ENCODE measurements around the gene MYOM1.

MYOM1 gene

GRCh38 chr18:3164381-3164780 lies 55.4 kb downstream of the MYOM1 start:
- no peak overlapping the region for H3K4me3 ChIP-seq (ENCODE audit: low read depth, low read length)
- TF ChIP-seq, protein P1, sequence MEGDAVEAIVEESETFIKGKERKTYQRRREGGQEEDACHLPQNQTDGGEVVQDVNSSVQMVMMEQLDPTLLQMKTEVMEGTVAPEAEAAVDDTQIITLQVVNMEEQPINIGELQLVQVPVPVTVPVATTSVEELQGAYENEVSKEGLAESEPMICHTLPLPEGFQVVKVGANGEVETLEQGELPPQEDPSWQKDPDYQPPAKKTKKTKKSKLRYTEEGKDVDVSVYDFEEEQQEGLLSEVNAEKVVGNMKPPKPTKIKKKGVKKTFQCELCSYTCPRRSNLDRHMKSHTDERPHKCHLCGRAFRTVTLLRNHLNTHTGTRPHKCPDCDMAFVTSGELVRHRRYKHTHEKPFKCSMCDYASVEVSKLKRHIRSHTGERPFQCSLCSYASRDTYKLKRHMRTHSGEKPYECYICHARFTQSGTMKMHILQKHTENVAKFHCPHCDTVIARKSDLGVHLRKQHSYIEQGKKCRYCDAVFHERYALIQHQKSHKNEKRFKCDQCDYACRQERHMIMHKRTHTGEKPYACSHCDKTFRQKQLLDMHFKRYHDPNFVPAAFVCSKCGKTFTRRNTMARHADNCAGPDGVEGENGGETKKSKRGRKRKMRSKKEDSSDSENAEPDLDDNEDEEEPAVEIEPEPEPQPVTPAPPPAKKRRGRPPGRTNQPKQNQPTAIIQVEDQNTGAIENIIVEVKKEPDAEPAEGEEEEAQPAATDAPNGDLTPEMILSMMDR (IDR thresholded peaks at IDR 0.05; ENCODE audit: control insufficient read depth, extremely low read depth, insufficient read depth): no peak
- DNase-seq (ENCODE audit: low read depth): no peak

DNA sequence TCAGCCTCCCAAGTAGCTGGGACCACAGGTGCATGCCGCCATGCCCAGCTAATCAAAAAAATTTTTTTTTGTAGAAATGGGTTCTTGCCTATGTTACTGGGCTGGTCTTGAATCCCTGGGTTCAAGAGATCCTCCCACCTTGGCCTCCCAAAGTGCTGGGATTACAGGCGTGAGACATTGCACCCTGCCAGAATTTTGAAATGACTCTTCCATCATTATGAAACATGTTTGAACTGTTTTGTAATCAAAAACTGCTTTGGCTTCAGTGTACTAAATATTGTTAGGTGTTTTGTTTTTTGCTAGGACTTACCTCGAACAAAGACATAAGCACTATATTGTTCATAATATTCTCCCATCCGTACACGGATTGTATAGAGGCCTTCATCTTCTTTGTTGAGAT lies 55.8 kb downstream of the MYOM1 start:
- no peak overlapping the region for H3K4me3 ChIP-seq (ENCODE audit: low read depth, low read length)
- DNase-seq (ENCODE audit: low read depth): no peak
- TF ChIP-seq, protein P1 (IDR thresholded peaks at IDR 0.05; ENCODE audit: control insufficient read depth, extremely low read depth, insufficient read depth): no peak

- no peak for DNase-seq (ENCODE audit: low read depth)
- no peak overlapping the region for H3K4me3 ChIP-seq (ENCODE audit: low read depth, low read length)
- TF ChIP-seq, protein P1 (IDR thresholded peaks at IDR 0.05; ENCODE audit: control insufficient read depth, extremely low read depth, insufficient read depth): no peak
Observed at GRCh38 chr18:3162181-3162580, 57.6 kb downstream of the MYOM1 start.

DNA sequence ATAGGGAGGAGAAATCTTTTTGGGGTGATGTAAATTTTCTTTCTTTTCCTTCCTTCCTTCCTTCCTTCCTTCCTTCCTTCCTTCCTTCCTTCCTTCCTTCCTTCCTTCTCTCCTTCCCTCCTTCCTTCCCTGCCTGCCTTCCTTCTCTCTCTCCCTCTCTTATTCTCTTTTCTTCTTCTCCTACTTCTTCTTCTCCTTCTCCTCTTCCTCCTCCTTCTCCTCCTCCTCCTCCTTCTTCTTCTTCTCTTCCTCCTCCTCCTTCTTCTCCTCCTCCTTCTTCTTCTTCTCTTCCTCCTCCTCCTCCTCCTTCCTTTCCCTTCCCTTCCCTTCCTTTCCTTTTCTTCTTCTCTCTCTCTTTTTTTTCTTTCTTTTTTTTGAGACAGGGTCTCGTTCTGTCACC lies 59.9 kb downstream of the MYOM1 start:
- H3K4me3 ChIP-seq (ENCODE audit: low read depth, low read length): no peak overlapping the region
- no peak for DNase-seq (ENCODE audit: low read depth)
- TF ChIP-seq, protein P1 (IDR thresholded peaks at IDR 0.05; ENCODE audit: control insufficient read depth, extremely low read depth, insufficient read depth): no peak

- no peak overlapping the region for H3K4me3 ChIP-seq (ENCODE audit: low read depth, low read length)
- TF ChIP-seq, protein P1 (IDR thresholded peaks at IDR 0.05; ENCODE audit: control insufficient read depth, extremely low read depth, insufficient read depth): no peak
- no peak for DNase-seq (ENCODE audit: low read depth)
Observed at GRCh38 chr18:3157606-3158005, 62.2 kb downstream of the MYOM1 start.

DNA sequence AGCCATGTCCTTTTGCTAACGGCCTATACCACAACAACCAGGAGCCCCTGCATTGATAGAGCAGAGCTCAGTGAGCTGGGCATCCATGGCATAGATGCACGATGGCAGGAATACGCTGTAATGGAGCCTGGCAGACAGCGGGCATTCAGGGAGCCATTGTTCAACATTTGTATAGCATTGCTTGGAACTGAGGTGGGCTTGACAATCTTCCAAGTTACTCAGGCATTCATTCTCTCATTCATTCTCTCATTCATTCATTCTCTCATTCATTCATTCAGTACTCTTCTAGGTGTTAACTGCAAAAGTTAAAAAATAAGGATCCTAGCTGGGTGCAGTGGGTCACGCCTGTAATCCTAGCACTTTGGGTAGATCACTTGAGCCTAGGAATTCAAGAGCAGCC lies 62.7 kb downstream of the MYOM1 start:
- TF ChIP-seq, protein P1 (IDR thresholded peaks at IDR 0.05; ENCODE audit: control insufficient read depth, extremely low read depth, insufficient read depth): no peak
- no peak overlapping the region for H3K4me3 ChIP-seq (ENCODE audit: low read depth, low read length)
- no peak for DNase-seq (ENCODE audit: low read depth)

DNA sequence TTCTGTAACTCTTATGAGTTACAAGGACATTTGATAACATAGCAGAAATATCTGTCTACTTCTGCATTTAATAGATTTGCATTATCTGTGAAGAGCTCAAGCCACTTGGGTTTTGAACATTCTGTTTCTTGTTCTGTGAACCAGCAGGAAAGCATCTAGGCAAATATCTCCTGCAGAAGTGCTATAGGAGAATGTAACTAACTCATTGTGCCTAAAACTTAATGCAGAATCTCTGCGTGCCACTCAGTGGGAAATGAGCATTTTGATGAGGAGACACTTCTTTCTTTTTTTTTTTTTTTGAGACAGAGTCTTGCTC lies 63.5 kb downstream of the MYOM1 start:
- TF ChIP-seq, protein P1 (IDR thresholded peaks at IDR 0.05; ENCODE audit: control insufficient read depth, extremely low read depth, insufficient read depth): no peak
- no peak overlapping the region for H3K4me3 ChIP-seq (ENCODE audit: low read depth, low read length)
- no peak for DNase-seq (ENCODE audit: low read depth)
